GM18520 (cell line): ENCODE results near the gene PIK3R1.

ENCODE experiments used
- ATAC-seq: cut with Tn5 transposase; IDR thresholded peaks from one replicate; pipeline ENCODE4 v1.9.1; 2021; ENCODE audit not compliant: unreplicated experiment

PIK3R1 gene

DNA sequence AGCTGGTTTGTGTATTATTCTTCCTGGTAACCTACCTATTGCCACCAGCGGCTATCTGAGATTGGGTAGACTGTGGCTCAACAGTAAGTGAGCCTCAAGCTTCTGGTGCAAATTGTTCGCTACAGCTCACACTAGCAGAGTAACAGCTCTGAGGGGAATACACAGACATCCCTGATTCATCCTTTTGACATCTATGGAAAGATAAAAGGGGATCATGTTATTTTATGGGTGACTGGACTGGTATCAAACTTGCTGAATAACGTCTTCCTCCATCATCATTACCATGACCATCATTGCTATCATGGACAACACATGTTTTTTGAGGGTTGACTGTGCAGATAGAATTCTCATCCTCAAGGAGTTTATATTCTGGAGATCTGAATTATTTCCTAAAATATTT is 129.6 kb downstream of the PIK3R1 start:
- no peak for ATAC-seq

DNA sequence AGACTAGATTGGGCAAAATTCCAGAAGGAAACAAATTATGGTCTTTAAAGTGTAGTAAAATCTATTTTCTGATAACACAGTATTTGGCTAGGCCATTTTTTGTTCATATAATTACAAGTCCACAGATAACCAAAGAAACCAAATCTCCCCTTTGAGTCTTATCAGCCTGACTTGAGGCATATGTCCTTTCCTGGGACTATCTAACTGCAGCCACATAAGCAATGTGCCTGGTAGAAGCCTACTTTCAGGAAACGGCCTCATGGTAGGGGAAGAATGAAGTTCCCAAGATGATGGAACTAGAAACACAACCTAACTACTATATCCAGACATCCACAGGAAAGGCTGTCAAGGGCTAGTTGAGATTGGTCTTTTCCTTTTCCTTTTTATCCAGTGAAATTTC is 130.0 kb downstream of the PIK3R1 start:
- no peak for ATAC-seq

DNA sequence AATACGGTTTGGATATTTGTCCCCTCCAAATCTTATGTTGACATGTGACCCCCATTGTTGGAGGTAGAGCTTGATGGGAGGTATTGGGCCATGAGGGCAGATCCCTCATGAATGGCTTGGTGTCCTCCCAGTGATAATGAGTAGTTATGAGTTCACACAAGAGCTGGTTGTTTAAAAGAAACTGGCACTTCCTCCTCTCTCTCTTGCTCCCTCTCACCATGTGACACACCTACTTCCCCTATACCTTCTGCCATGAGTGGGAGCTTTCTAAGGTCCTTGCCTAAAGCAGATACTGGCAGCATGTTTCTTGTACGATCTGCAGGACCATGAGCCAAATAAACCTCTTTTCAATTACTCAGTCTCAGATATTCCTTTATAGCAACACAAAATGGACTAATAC is 132.0 kb downstream of the PIK3R1 start:
- ATAC-seq, result no peak

DNA sequence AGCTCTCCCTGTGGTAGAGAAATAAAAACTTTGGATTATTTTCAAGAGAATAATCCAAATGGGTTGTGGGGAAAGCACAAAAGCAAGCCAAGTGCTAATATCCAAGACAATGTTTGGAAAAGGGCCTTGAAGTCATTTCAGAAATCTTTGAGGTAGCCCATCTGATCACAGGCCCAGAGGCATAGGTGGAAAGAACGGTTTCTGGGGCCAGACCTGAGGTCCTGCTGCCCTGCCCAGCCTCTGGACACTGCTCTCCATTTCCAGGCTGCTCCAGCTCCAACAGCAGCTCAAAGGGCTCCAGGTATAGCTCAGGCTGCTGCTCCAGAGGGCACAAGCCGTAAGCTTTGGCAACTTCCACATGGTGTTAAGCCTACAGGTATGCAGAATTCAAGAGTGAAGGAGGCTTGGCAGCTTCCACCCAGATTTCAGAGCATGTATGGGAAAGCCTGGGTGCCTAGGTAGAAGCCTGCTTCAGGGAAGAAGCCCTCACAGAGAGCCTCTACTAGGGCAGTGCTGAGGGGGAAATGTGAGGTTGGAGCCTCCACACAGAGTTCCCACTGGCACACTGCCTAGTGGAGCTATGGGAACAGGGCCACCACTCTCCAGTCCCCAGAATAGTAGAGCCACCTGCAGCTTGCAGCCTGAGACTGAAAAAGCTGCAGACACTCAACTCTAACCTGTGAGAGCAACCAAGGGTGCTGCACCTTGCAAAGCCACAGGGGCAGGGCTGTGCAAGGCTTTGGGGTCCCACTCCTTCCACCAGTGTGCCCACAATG is 133.1 kb downstream of the PIK3R1 start:
- ATAC-seq, result no peak

DNA sequence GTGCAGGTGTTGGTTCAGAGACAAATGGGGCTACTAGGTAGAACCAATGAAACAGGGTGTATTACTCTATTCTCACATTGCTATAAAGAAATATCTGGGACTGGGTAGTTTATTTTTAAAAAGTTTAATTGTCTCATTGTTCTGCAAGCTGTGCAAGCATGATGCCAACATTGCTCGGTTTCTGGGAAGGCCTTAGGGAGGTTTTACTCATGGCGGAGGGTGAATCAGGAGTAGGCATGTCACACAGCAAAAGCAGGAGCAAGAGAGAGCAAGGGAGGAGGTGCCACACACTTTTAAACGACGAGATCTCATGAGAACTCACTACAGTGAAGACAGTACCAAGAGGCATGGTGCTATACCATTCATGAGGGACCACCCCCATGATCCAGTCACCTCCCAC is 134.6 kb downstream of the PIK3R1 start:
- no peak for ATAC-seq
